HG02610 (cell line): ENCODE results near the gene ZC3H7B.
"Not testable (repeated sequence)": the region's sequence is repeated elsewhere in the genome, so short reads cannot be mapped to it uniquely, and the experiment has no call there.

Source experiments
- ATAC-seq: cut with Tn5 transposase; IDR thresholded peaks from one replicate; pipeline ENCODE4 v1.9.1; 2021; ENCODE audit warnings: mild to moderate bottlenecking, moderate library complexity; ENCODE audit not compliant: unreplicated experiment

ZC3H7B gene

GRCh38 chr22:41301085-41302020 is at the start of gene ZC3H7B:
Gene ZC3H7B, plus strand, starts transcription at chr22:41301525. Its CDS starts 19,136 bp downstream, at chr22:41320661.
- ATAC-seq = peak; percentile 87

GRCh38 chr22:41252365-41252764 is 49.0 kb upstream of the ZC3H7B start:
- no peak for ATAC-seq

- ATAC-seq = no peak
Observed at GRCh38 chr22:41254230-41254629, 47.1 kb upstream of the ZC3H7B start.

- no peak for ATAC-seq
Observed at GRCh38 chr22:41256254-41257253, 44.8 kb upstream of the ZC3H7B start.

- no peak for ATAC-seq
Observed at GRCh38 chr22:41257696-41258095, 43.6 kb upstream of the ZC3H7B start.

- not testable (repeated sequence) for ATAC-seq
Observed at GRCh38 chr22:41259756-41260155, 41.6 kb upstream of the ZC3H7B start.

- no peak for ATAC-seq
Observed at GRCh38 chr22:41260871-41261270, 40.5 kb upstream of the ZC3H7B start.

GRCh38 chr22:41261541-41262249 is 39.6 kb upstream of the ZC3H7B start:
- no peak for ATAC-seq

- ATAC-seq = no peak
Observed at GRCh38 chr22:41262250-41262765, 39.0 kb upstream of the ZC3H7B start.

- no peak for ATAC-seq
Observed at GRCh38 chr22:41263704-41264103, 37.6 kb upstream of the ZC3H7B start.

- no peak for ATAC-seq
Observed at GRCh38 chr22:41264408-41264941, 36.9 kb upstream of the ZC3H7B start.

- no peak for ATAC-seq
Observed at GRCh38 chr22:41267958-41268357, 33.4 kb upstream of the ZC3H7B start.

GRCh38 chr22:41271787-41272186 is 29.5 kb upstream of the ZC3H7B start:
- ATAC-seq = no peak

GRCh38 chr22:41273128-41273527 is 28.2 kb upstream of the ZC3H7B start:
- ATAC-seq = no peak

- ATAC-seq = no peak
Observed at GRCh38 chr22:41274856-41275255, 26.5 kb upstream of the ZC3H7B start.

GRCh38 chr22:41280065-41280464 is 21.3 kb upstream of the ZC3H7B start:
- ATAC-seq = no peak

- no peak for ATAC-seq
Observed at GRCh38 chr22:41280854-41281253, 20.5 kb upstream of the ZC3H7B start.

- ATAC-seq = no peak
Observed at GRCh38 chr22:41284465-41284864, 16.9 kb upstream of the ZC3H7B start.

- ATAC-seq = peak; percentile 31
Observed at GRCh38 chr22:41285441-41285819, 15.9 kb upstream of the ZC3H7B start.
